ENCODE results near the gene ACSF2.

- TF ChIP-seq CTCF (IDR thresholded peaks at IDR 0.05) (no peak), TCF7L2 (IDR thresholded peaks at IDR 0.05; ENCODE audit: low read depth, low read length) (no peak), POLR2AphosphoS5 (IDR thresholded peaks at IDR 0.05; ENCODE audit: low read depth, low read length) (no peak), REST (IDR thresholded peaks at IDR 0.05; ENCODE audit: insufficient read depth in 1 of 2, low read depth in 2 of 2, low read length in 1 of 2) (no peak), SIN3A (IDR thresholded peaks at IDR 0.05; ENCODE audit: borderline replicate concordance, insufficient read depth, low read depth, low read length) (no peak)
Observed at GRCh38 chr17:50448643-50449042, 22.6 kb downstream of the ACSF2 start.

Measured in Panc1 (cell line).